ENCODE results near the gene MACROD2. TPM values are rescaled to one million over a fixed set of nuclear protein-coding genes. Genes with fewer than 3 reads are reported as not detected.

The MACROD2 gene
- total and polyA plus RNA-seq, 2 donors (not counting 1 experiment from before 2014, with no cell fraction given) = 5.3 to 6.7 TPM

GRCh38 chr20:14612391-14612790, 617.1 kb downstream of the MACROD2 start:
- Histone ChIP-seq H4K20me1 (ENCODE audit: control insufficient read depth, insufficient read depth, low read length, poor library complexity, severe bottlenecking) (no peaks in the 10 kb centered on the region), H3K27me3 (replicated peaks in 1 of 4; ENCODE audit: control extremely low read depth in 1 of 4, control insufficient read depth in 3 of 4, insufficient read depth in 4 of 4, low read length in 3 of 4) (no peaks in the 10 kb centered on the region), H3K9me3 (ENCODE audit: control extremely low read depth in 1 of 3, control insufficient read depth in 2 of 3, insufficient read depth in 1 of 3, low read length in 2 of 3) (no peaks in the 10 kb centered on the region), H3K9ac (ENCODE audit: low read length) (no peak overlapping the region), H3K4me1 (ENCODE audit: control insufficient read depth in 2 of 2, insufficient read depth in 2 of 2, low read length in 2 of 2) (no peaks in the 10 kb centered on the region), H2AFZ (ENCODE audit: insufficient read depth, low read depth, low read length, poor library complexity, severe bottlenecking) (no peak overlapping the region), H3K4me2 (replicated peaks; ENCODE audit: low read depth, low read length, poor library complexity, severe bottlenecking) (no peak overlapping the region), H3K4me3 (ENCODE audit: control extremely low read depth in 1 of 5, extremely low read depth in 1 of 5, insufficient read depth in 1 of 5, low read depth in 2 of 5, low read length in 4 of 5) (no peak overlapping the region), H3K79me2 (ENCODE audit: control insufficient read depth, insufficient read depth, low read length) (no peaks in the 10 kb centered on the region), H3K36me3 (replicated peaks in 1 of 2; ENCODE audit: control extremely low read depth in 1 of 2, control insufficient read depth in 1 of 2, extremely low read depth in 1 of 2, insufficient read depth in 2 of 2, low read length in 1 of 2) (no peaks in the 10 kb centered on the region), H3K27ac (ENCODE audit: low read length in 2 of 2) (no peak overlapping the region)
- DNase-seq (no peak), ATAC-seq (ENCODE audit: low read depth) (no peak)
- CTCF ChIA-PET = interaction anchor here (0.9 kb wide), 1 partner anchor 9 kb away, joined by 3 read pairs; no protein-coding TSS in a partner anchor
- Mint-ChIP-seq H3K27ac (no peak overlapping the region), H3K9me3 (ENCODE audit: insufficient read depth) (no peaks in the 10 kb centered on the region), H3K4me3 (no peak overlapping the region), H3K4me1 (no peaks in the 10 kb centered on the region), H3K27me3 (peaks cover 3% of the 10 kb centered on the region)
- TF ChIP-seq CTCF (IDR thresholded peaks at IDR 0.05) = no peak
- no peak for TF ChIP-seq EZH2 (IDR thresholded peaks at IDR 0.05; ENCODE audit: borderline replicate concordance, insufficient read depth, low read depth, low read length, poor library complexity, severe bottlenecking)
- intact Hi-C loops (cut with micrococcal nuclease) = no loop called here
- POLR2A ChIA-PET = no interaction called here
- no CpG with 5 or more reads among the region's 1 CpG for WGBS (ENCODE audit: insufficient coverage)

- intact Hi-C loops (cut with micrococcal nuclease) = no loop called here
- H3K27ac Mint-ChIP-seq = no peak overlapping the region
- H3K9ac ChIP-seq (ENCODE audit: low read length) = no peak overlapping the region
- TF ChIP-seq CTCF (IDR thresholded peaks at IDR 0.05) (no peak), EZH2 (IDR thresholded peaks at IDR 0.05; ENCODE audit: borderline replicate concordance, insufficient read depth, low read depth, low read length, poor library complexity, severe bottlenecking) (no peak)
- no peak for DNase-seq
- H4K20me1 ChIP-seq (ENCODE audit: control insufficient read depth, insufficient read depth, low read length, poor library complexity, severe bottlenecking) = no peaks in the 10 kb centered on the region
- H2AFZ ChIP-seq (ENCODE audit: insufficient read depth, low read depth, low read length, poor library complexity, severe bottlenecking) = no peak overlapping the region
- no peak overlapping the region for H3K4me2 ChIP-seq (replicated peaks; ENCODE audit: low read depth, low read length, poor library complexity, severe bottlenecking)
- 95% methylated on average over 2 of the region's 3 CpGs for WGBS (ENCODE audit: insufficient coverage)
- H3K9me3 Mint-ChIP-seq (ENCODE audit: insufficient read depth) = no peaks in the 10 kb centered on the region
- H3K27me3 ChIP-seq (replicated peaks in 1 of 4; ENCODE audit: control extremely low read depth in 1 of 4, control insufficient read depth in 3 of 4, insufficient read depth in 4 of 4, low read length in 3 of 4) = no peaks in the 10 kb centered on the region
- CTCF ChIA-PET = no interaction called here
- no peak overlapping the region for H3K4me3 ChIP-seq (ENCODE audit: control extremely low read depth in 1 of 5, extremely low read depth in 1 of 5, insufficient read depth in 1 of 5, low read depth in 2 of 5, low read length in 4 of 5)
- no peaks in the 10 kb centered on the region for H3K9me3 ChIP-seq (ENCODE audit: control extremely low read depth in 1 of 3, control insufficient read depth in 2 of 3, insufficient read depth in 1 of 3, low read length in 2 of 3)
- no peaks in the 10 kb centered on the region for H3K4me1 Mint-ChIP-seq
- peaks cover 3% of the 10 kb centered on the region for H3K27me3 Mint-ChIP-seq
- no peaks in the 10 kb centered on the region for H3K4me1 ChIP-seq (ENCODE audit: control insufficient read depth in 2 of 2, insufficient read depth in 2 of 2, low read length in 2 of 2)
- no peaks in the 10 kb centered on the region for H3K36me3 ChIP-seq (replicated peaks in 1 of 2; ENCODE audit: control extremely low read depth in 1 of 2, control insufficient read depth in 1 of 2, extremely low read depth in 1 of 2, insufficient read depth in 2 of 2, low read length in 1 of 2)
- ATAC-seq (ENCODE audit: low read depth) = no peak
- H3K27ac ChIP-seq (ENCODE audit: low read length in 2 of 2) = no peak overlapping the region
- H3K4me3 Mint-ChIP-seq = no peak overlapping the region
- no peaks in the 10 kb centered on the region for H3K79me2 ChIP-seq (ENCODE audit: control insufficient read depth, insufficient read depth, low read length)
- POLR2A ChIA-PET = no interaction called here
Observed at GRCh38 chr20:14616003-14616402, 620.7 kb downstream of the MACROD2 start.
